Renal cortical epithelial cell (primary cell): ENCODE data around the gene HS1BP3. TPM values are rescaled to one million over a fixed set of nuclear protein-coding genes. Genes with fewer than 3 reads are reported as not detected.
A peak's percentile ranks its signal among the peaks of the same experiment; 100 is the strongest.

Experiments used
- DNase-seq: peaks from one replicate; pipeline ENCODE4 v3.0.0-alpha.2; 2011; ENCODE audit warnings: low read depth
- total RNA-seq: library from RNA; depleted of rRNA; stranded (reverse); fragments of >200 nt; gene quantifications from 2 replicates; pipeline ENCODE4 v1.2.3, GENCODE V29; 2014

HS1BP3 gene
- total RNA-seq, 1 donor from 2014 or later = 33.9 TPM

- DNase-seq = no peak
These were observed 19.1 kb downstream of the HS1BP3 start for GRCh38 chr2:20631617-20632307.

- no peak for DNase-seq
These were observed 19.9 kb downstream of the HS1BP3 start for GRCh38 chr2:20630967-20631366.

GRCh38 chr2:20629581-20630171 is 21.2 kb downstream of the HS1BP3 start:
- no peak for DNase-seq

GRCh38 chr2:20629181-20629580 is 21.7 kb downstream of the HS1BP3 start:
- DNase-seq = no peak

- no peak for DNase-seq
These were observed 23.1 kb downstream of the HS1BP3 start for GRCh38 chr2:20627712-20628380.

- peak; percentile 91 for DNase-seq
These were observed 24.0 kb downstream of the HS1BP3 start for GRCh38 chr2:20626698-20627513.

- no peak for DNase-seq
These were observed 24.6 kb downstream of the HS1BP3 start for GRCh38 chr2:20626392-20626697.

- DNase-seq = peak; percentile 73
These were observed 25.2 kb downstream of the HS1BP3 start for GRCh38 chr2:20625491-20626391.

GRCh38 chr2:20624884-20625485 is 25.9 kb downstream of the HS1BP3 start:
- DNase-seq = no peak

- DNase-seq = no peak
These were observed 26.6 kb downstream of the HS1BP3 start for GRCh38 chr2:20624156-20624883.

GRCh38 chr2:20623741-20624155 is 27.1 kb downstream of the HS1BP3 start:
- no peak for DNase-seq

GRCh38 chr2:20623241-20623640 is 27.7 kb downstream of the HS1BP3 start:
- DNase-seq = no peak

- no peak for DNase-seq
These were observed 28.2 kb downstream of the HS1BP3 start for GRCh38 chr2:20622731-20623130.

GRCh38 chr2:20622296-20622686 is 28.6 kb downstream of the HS1BP3 start:
- no peak for DNase-seq

- no peak for DNase-seq
These were observed 29.3 kb downstream of the HS1BP3 start for GRCh38 chr2:20621366-20622295.

- DNase-seq = no peak
These were observed 30.1 kb downstream of the HS1BP3 start for GRCh38 chr2:20620696-20621365.

GRCh38 chr2:20620271-20620681 is 30.6 kb downstream of the HS1BP3 start:
- no peak for DNase-seq

- no peak for DNase-seq
These were observed 31.3 kb downstream of the HS1BP3 start for GRCh38 chr2:20619624-20620024.
